ENCODE measurements around the gene SUPT7L. TPM values are rescaled to one million over a fixed set of nuclear protein-coding genes. Genes with fewer than 3 reads are reported as not detected.

The SUPT7L gene
- total and polyA plus RNA-seq, 2 of the 4 experiments (the other 2 are of a cell fraction): 16.7 to 33.4 TPM

DNA sequence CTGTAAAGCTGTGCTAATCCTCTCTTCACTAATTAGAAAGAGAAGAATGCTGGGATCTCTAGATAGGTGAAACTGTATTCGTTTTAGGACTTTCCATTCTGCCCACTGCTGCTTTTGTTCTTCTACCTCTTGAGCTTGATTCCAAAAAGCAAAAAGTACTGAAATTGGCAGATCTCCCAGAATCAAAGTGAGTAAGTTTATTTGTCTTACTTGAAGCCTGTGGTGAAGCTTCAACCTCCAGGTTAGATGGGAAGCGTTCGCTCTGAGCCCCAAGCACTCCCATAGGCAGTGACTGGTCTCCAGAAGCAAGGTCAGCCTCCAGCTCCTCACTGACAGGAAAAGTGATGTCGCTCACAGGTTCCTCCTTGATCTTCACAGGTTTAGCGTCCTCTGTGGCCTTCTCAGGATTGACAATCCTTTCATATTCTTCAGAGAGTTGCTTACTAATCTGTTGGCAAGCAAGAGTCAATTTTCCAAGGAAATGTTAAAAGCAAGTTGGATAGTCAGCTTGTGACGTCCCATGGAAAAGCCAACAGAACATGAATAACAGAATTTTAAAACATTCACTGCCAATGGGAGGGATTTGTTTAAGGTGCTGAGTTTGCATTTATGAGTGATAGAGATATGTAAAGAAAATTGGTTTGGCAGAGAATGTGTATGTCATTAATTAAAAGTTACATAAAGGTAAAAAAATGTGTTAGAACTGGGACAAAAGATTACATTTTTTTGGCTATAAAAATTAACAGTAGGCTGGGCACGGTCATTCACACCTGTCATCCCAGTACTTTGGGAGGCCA is 8.1 kb downstream of the SUPT7L start:
- Histone ChIP-seq H3K36me3 (ENCODE audit: control insufficient read depth, insufficient read depth, low read length) (peaks cover 40% of the 10 kb centered on the region), H3K4me2 (ENCODE audit: low read depth, low read length) (no peak overlapping the region), H3K23ac (ENCODE audit: low read depth, low read length) (no peak overlapping the region), H3K4me1 (ENCODE audit: control insufficient read depth, insufficient read depth, low read length) (no peaks in the 10 kb centered on the region; the same call in 1 of the 2 replicates), H2AK5ac (ENCODE audit: low read depth, low read length) (no peak overlapping the region), H3K79me1 (ENCODE audit: low read depth in 1 of 2, low read length in 2 of 2) (peaks cover 2 to 10% of the 10 kb centered on the region in 2 experiments; a peak in 2 of 4 replicates), H3K4ac (ENCODE audit: low read depth, low read length) (no peak overlapping the region), H3K27ac (ENCODE audit: insufficient read depth, low read length) (no peak overlapping the region), H4K20me1 (ENCODE audit: insufficient read depth, low read length) (peaks cover 4% of the 10 kb centered on the region; the same call in 1 of the 2 replicates), H3K9me1 (ENCODE audit: insufficient read depth, low read length) (peaks cover 5% of the 10 kb centered on the region), H4K5ac (ENCODE audit: low read depth, low read length) (no peak overlapping the region), H3K4me3 (ENCODE audit: insufficient read depth, low read depth, low read length) (no peak overlapping the region), H3K9me3 (ENCODE audit: control insufficient read depth, insufficient read depth, low read length) (no peaks in the 10 kb centered on the region), H3K9ac (ENCODE audit: low read depth, low read length) (no peak overlapping the region), H2AFZ (replicated peaks; ENCODE audit: low read length, poor library complexity) (no peak overlapping the region), H2BK120ac (ENCODE audit: low read depth, low read length) (no peak overlapping the region), H4K91ac (ENCODE audit: insufficient read depth, low read depth, low read length) (no peak overlapping the region), H4K8ac (ENCODE audit: low read depth in 2 of 2, low read length in 2 of 2) (no peak overlapping the region), H3K27me3 (ENCODE audit: control insufficient read depth, insufficient read depth, low read length) (no peaks in the 10 kb centered on the region), H2BK5ac (ENCODE audit: low read depth, low read length, poor library complexity, severe bottlenecking) (no peak overlapping the region), H2BK20ac (ENCODE audit: low read depth, low read length) (no peak overlapping the region), H3K14ac (replicated peaks; ENCODE audit: low read depth, low read length) (no peak overlapping the region), H3K56ac (ENCODE audit: extremely low read depth, insufficient read depth, low read length) (no peak overlapping the region), H2AK9ac (replicated peaks; ENCODE audit: low read depth, low read length, poor library complexity) (no peak overlapping the region), H3K18ac (ENCODE audit: low read depth, low read length) (no peak overlapping the region), H2BK15ac (ENCODE audit: low read depth, low read length) (no peak overlapping the region)
- no CpG with 5 or more reads among the region's 7 CpGs for WGBS, 2 experiments (ENCODE audit: extremely low coverage in 2 of 2, insufficient read length in 1 of 2)
- ChIA-PET CTCF (interaction anchor here (0.6 kb wide), 1 partner anchor 20 kb away, joined by 3 read pairs; no protein-coding TSS in a partner anchor), POLR2A (ENCODE audit: unreplicated experiment) (no interaction called here)
- dilution Hi-C loops (cut with HindIII; ENCODE audit: low sequenced_read_pairs, unreplicated experiment) (no loop called here), in situ Hi-C loops (cut with MboI; ENCODE audit: low sequenced_read_pairs) (no loop called here), intact Hi-C loops (cut with micrococcal nuclease) (no loop called here)
- ATAC-seq (ENCODE audit: low read depth): peak; percentile 60
- peak; percentile 91 for DNase-seq
- TF ChIP-seq MAFK (IDR thresholded peaks at IDR 0.05; ENCODE audit: low read depth, low read length): peak; percentile 91
- TF ChIP-seq, protein P1, sequence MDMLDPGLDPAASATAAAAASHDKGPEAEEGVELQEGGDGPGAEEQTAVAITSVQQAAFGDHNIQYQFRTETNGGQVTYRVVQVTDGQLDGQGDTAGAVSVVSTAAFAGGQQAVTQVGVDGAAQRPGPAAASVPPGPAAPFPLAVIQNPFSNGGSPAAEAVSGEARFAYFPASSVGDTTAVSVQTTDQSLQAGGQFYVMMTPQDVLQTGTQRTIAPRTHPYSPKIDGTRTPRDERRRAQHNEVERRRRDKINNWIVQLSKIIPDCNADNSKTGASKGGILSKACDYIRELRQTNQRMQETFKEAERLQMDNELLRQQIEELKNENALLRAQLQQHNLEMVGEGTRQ (IDR thresholded peaks at IDR 0.05; ENCODE audit: low read depth, low read length): no peak
- BruUV-seq (replicated peaks): no TSS peak
